ENCODE results near the gene MGAT4C.
A peak's percentile ranks its signal among the peaks of the same experiment; 100 is the strongest.

The MGAT4C gene

GRCh38 chr12:86228656-86229055 lies 27.5 kb downstream of the MGAT4C start:
- no peak for DNase-seq (ENCODE audit: low spot score)

- no peak for DNase-seq (ENCODE audit: low spot score)
Measured at GRCh38 chr12:86226481-86226880, 29.7 kb downstream of the MGAT4C start.

GRCh38 chr12:86216591-86216990 lies 39.6 kb downstream of the MGAT4C start:
- DNase-seq (ENCODE audit: low spot score), result no peak

GRCh38 chr12:86213012-86213411 lies 43.2 kb downstream of the MGAT4C start:
- no peak for DNase-seq (ENCODE audit: low spot score)

GRCh38 chr12:86198696-86199444 lies 57.3 kb downstream of the MGAT4C start:
- DNase-seq (ENCODE audit: low spot score), result no peak

GRCh38 chr12:86196465-86196864 lies 59.7 kb downstream of the MGAT4C start:
- no peak for DNase-seq (ENCODE audit: low spot score)

GRCh38 chr12:86194721-86195120 lies 61.5 kb downstream of the MGAT4C start:
- no peak for DNase-seq (ENCODE audit: low spot score)

- DNase-seq (ENCODE audit: low spot score), result no peak
Measured at GRCh38 chr12:86193931-86194330, 62.3 kb downstream of the MGAT4C start.

- DNase-seq (ENCODE audit: low spot score), result no peak
Measured at GRCh38 chr12:86188226-86188625, 68.0 kb downstream of the MGAT4C start.

- DNase-seq (ENCODE audit: low spot score), result peak; percentile 10
Measured at GRCh38 chr12:86186449-86186848, 69.7 kb downstream of the MGAT4C start.

GRCh38 chr12:86179855-86180254 lies 76.3 kb downstream of the MGAT4C start:
- DNase-seq (ENCODE audit: low spot score), result no peak

GRCh38 chr12:86174188-86174587 lies 82.0 kb downstream of the MGAT4C start:
- no peak for DNase-seq (ENCODE audit: low spot score)

GRCh38 chr12:86172913-86173443 lies 83.2 kb downstream of the MGAT4C start:
- DNase-seq (ENCODE audit: low spot score), result no peak

GRCh38 chr12:86170051-86170450 lies 86.1 kb downstream of the MGAT4C start:
- no peak for DNase-seq (ENCODE audit: low spot score)

- no peak for DNase-seq (ENCODE audit: low spot score)
Measured at GRCh38 chr12:86158956-86159355, 97.2 kb downstream of the MGAT4C start.

- DNase-seq (ENCODE audit: low spot score), result no peak
Measured at GRCh38 chr12:86154620-86155019, 101.6 kb downstream of the MGAT4C start.

GRCh38 chr12:86148612-86149011 lies 107.6 kb downstream of the MGAT4C start:
- DNase-seq (ENCODE audit: low spot score), result no peak

- no peak for DNase-seq (ENCODE audit: low spot score)
Measured at GRCh38 chr12:86148071-86148470, 108.1 kb downstream of the MGAT4C start.

- no peak for DNase-seq (ENCODE audit: low spot score)
Measured at GRCh38 chr12:86145156-86145555, 111.0 kb downstream of the MGAT4C start.

- no peak for DNase-seq (ENCODE audit: low spot score)
Measured at GRCh38 chr12:86143162-86143561, 113.0 kb downstream of the MGAT4C start.

- DNase-seq (ENCODE audit: low spot score), result no peak
Measured at GRCh38 chr12:86139671-86140070, 116.5 kb downstream of the MGAT4C start.

GRCh38 chr12:86138770-86139169 lies 117.4 kb downstream of the MGAT4C start:
- DNase-seq (ENCODE audit: low spot score), result no peak

GRCh38 chr12:86137936-86138335 lies 118.3 kb downstream of the MGAT4C start:
- no peak for DNase-seq (ENCODE audit: low spot score)

- no peak for DNase-seq (ENCODE audit: low spot score)
Measured at GRCh38 chr12:86134561-86134960, 121.6 kb downstream of the MGAT4C start.
